Stimulated activated CD8-positive, alpha-beta memory T cell treated with anti-CD3 and anti-CD28 coated beads, Interleukin-7, amount 100 ng/mL, for 24 hours (primary cell): Measurements from ENCODE around the gene MTMR12.

Experiments
- DNase-seq: peaks from one replicate; pipeline ENCODE4 v3.0.0-alpha.2; 2020; ENCODE audit warnings: low read depth

Gene MTMR12

DNA sequence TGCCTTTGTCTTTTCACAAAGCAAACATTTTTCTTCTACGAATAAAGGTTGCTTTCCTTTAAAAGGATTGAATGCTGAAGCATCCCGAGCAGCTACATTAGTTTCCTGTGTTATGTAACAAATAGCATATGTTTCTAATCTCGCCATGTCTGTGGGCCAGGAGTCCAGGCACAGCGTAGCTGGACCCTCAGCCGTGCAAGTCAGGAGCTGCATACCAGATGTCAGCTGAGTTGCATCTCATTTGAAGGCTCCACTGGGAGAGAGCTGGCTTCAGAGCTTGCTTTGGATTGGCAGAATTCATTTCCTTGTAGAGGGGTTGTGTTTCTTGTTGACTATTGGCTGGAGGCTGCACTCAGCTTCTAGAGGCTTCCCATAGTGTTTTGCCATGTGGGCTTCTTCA lies 122.6 kb downstream of the MTMR12 start:
- DNase-seq: no peak

DNA sequence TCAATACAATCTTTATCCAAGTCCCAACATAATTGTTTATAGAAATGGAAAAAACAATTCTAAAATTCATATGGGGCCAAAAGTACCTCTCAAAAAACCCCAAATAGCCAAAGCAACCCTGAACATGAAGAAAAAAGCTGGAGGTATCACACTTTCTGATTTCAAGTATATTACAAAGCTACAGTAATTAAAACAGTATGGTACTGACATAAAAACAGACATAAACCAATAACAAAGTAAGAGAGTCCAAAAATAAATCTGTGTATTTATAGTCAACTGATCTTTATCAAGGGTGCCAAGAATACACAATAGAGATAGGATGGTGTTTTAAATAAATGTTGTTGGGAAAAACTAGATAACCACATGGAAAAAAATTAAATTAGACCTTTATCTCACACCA lies 125.1 kb downstream of the MTMR12 start:
- DNase-seq: no peak

DNA sequence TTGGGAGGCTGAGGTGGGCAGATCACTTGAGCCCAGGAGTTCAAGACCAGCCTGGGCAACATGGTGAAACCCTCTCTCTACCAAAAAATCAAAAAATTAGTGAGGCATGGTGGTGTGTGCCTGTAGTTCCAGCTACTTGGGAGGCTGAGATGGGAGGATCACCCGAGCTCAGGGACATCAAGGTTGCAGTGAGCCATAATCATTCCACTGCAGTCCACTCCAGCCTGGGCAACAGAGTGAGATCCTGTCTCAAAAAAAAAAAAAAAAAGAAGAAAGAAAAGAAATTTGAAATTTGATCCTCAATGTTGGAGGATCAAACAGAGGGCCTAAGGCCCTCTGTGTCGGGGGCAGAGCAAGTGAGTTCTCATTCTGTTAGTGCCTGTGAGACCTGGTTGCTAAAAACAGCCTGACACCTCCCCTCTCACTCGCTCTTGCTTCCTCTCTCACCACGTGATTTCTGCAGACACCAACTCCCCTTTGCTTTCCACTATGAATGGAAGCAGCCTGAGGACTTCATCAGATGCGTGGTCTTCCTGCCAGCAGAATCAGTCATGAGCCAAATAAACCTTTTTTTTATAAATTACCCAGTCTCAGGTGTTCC lies 130.2 kb downstream of the MTMR12 start:
- no peak for DNase-seq
